Caco-2 (cell line): ENCODE data around the gene GPRC5D. TPM values are rescaled to one million over a fixed set of nuclear protein-coding genes. Genes with fewer than 3 reads are reported as not detected.

Experiments
- BruUV-seq: library from RNA; stranded (reverse); fragments of 400-500 nt; replicated peaks from 2 replicates; lab custom pipeline; 2021; lab: Mats Ljungman, UMichigan
- CTCF ChIA-PET: fragments of 300-600 bp; sonication (Branson Sonifier 250); formaldehyde crosslinking; loops from one replicate; lab custom pipeline; 2022; ENCODE audit warnings: antibody characterized with exemption; lab: Charles Lee
- POLR2A ChIA-PET: fragments of 300-600 bp; sonication (Branson Sonifier 250); formaldehyde crosslinking; loops from one replicate; lab custom pipeline; 2022; ENCODE audit warnings: antibody characterized with exemption; lab: Charles Lee
- DNase-seq, 2 experiments: peaks; one replicate each; pipeline versions ENCODE4 v3.0.0 to v3.0.0-alpha.2; 2020 to 2022
- H3K27me3 ChIP-seq: replicated peaks from 2 replicates; pipeline ENCODE4 v1.6.0; 2011; ENCODE audit warnings: low read length; ENCODE audit not compliant: control insufficient read depth, insufficient read depth
- H3K36me3 ChIP-seq: 2 replicates; pipeline ENCODE4 v1.5.1; 2011; ENCODE audit warnings: low read length; ENCODE audit not compliant: control insufficient read depth, insufficient read depth
- H3K4me1 ChIP-seq: fragments of 250-450 bp; sonication (Bioruptor Pico); 2 replicates; pipeline ENCODE4 v1.5.1; 2020; ENCODE audit warnings: mild to moderate bottlenecking
- H3K4me3 ChIP-seq: 2 replicates; pipeline ENCODE4 v1.5.1; 2011; ENCODE audit warnings: low read depth, mild to moderate bottlenecking, control low read depth, low read length
- H3K9me3 ChIP-seq: fragments of 250-450 bp; sonication (Bioruptor Pico); 2 replicates; pipeline ENCODE4 v1.5.1; 2020; ENCODE audit warnings: mild to moderate bottlenecking, moderate library complexity
- H3K27ac Mint-ChIP-seq: one replicate; pipeline ENCODE4 v1.8.0; 2022; ENCODE audit warnings: mixed read lengths; ENCODE audit not compliant: unreplicated experiment
- H3K27me3 Mint-ChIP-seq: one replicate; pipeline ENCODE4 v1.8.0; 2022; ENCODE audit warnings: mixed read lengths; ENCODE audit not compliant: insufficient read depth, unreplicated experiment
- H3K36me3 Mint-ChIP-seq: one replicate; pipeline ENCODE4 v1.8.0; 2022; ENCODE audit warnings: mild to moderate bottlenecking, mixed read lengths; ENCODE audit not compliant: insufficient read depth, unreplicated experiment
- H3K4me1 Mint-ChIP-seq: one replicate; pipeline ENCODE4 v1.8.0; 2022; ENCODE audit warnings: low read depth, mixed read lengths; ENCODE audit not compliant: unreplicated experiment
- H3K4me3 Mint-ChIP-seq: one replicate; pipeline ENCODE4 v1.8.0; 2022; ENCODE audit warnings: mild to moderate bottlenecking, moderate library complexity, mixed read lengths; ENCODE audit not compliant: unreplicated experiment
- H3K9me3 Mint-ChIP-seq: one replicate; pipeline ENCODE4 v1.8.0; 2022; ENCODE audit warnings: mixed read lengths; ENCODE audit not compliant: unreplicated experiment
- intact Hi-C: fragments of 100-400 bp; cut with micrococcal nuclease; formaldehyde crosslinking; loops from one replicate; pipeline ENCODE4 v1.10.0; 2022; ENCODE audit not compliant: unreplicated experiment
- total RNA-seq: library from RNA; stranded (reverse); gene quantifications from 2 replicates; pipeline ENCODE4 v1.2.3, GENCODE V29; 2022
- TF ChIP-seq, protein P1 (sequence below), 2 experiments: fragments of 200-600 bp in 1 of 2; IDR thresholded peaks; 1 replicate in 1 of 2; 2 replicates in 1 of 2; pipeline versions ENCODE4 v1.5.1 to v1.8.0; 2011 to 2022; ENCODE audit warnings: antibody characterized with exemption in 1 of 2, control low read depth in 1 of 2, inconsistent platforms in 1 of 2, low read depth in 1 of 2, low read length in 1 of 2, mild to moderate bottlenecking in 1 of 2, moderate library complexity in 1 of 2; ENCODE audit not compliant: insufficient read depth in 1 of 2, severe bottlenecking in 1 of 2, unreplicated experiment in 1 of 2

GPRC5D gene
- total RNA-seq, 1 experiment from 2014 or later, result not detected

DNA sequence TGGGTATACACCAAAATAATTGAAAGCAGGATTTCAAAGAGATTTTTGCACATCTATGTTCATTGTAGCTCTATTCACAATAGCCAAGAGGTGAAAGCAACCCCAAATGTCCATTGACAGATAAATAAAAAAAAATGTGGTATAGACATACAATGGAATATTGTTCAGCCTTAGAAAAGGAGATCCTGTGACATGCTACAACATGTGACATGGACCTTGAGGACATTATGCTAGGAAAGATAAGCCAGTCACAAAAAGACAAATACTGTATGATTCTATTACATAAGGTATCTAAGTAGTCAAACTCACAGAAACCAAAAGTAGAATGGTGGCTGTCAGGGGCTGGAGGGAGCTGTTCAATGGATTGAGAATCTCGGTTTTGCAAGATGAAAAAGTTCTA, 12.1 kb downstream of the GPRC5D start:
- H3K27ac Mint-ChIP-seq, result no peak overlapping the region
- no peak for DNase-seq
- no peak overlapping the region for H3K4me3 ChIP-seq
- H3K4me3 Mint-ChIP-seq, result no peak overlapping the region
- no peaks in the 10 kb centered on the region for H3K9me3 Mint-ChIP-seq
- CTCF ChIA-PET, result interaction anchor here (0.5 kb wide), 1 partner anchor 8 kb away, joined by 4 read pairs; no protein-coding TSS in a partner anchor
- no peaks in the 10 kb centered on the region for H3K36me3 ChIP-seq
- TF ChIP-seq, protein P1, sequence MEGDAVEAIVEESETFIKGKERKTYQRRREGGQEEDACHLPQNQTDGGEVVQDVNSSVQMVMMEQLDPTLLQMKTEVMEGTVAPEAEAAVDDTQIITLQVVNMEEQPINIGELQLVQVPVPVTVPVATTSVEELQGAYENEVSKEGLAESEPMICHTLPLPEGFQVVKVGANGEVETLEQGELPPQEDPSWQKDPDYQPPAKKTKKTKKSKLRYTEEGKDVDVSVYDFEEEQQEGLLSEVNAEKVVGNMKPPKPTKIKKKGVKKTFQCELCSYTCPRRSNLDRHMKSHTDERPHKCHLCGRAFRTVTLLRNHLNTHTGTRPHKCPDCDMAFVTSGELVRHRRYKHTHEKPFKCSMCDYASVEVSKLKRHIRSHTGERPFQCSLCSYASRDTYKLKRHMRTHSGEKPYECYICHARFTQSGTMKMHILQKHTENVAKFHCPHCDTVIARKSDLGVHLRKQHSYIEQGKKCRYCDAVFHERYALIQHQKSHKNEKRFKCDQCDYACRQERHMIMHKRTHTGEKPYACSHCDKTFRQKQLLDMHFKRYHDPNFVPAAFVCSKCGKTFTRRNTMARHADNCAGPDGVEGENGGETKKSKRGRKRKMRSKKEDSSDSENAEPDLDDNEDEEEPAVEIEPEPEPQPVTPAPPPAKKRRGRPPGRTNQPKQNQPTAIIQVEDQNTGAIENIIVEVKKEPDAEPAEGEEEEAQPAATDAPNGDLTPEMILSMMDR (IDR thresholded peaks at IDR 0.05; ENCODE audit: insufficient read depth in 1 of 2, low read depth in 1 of 2, low read length in 1 of 2, severe bottlenecking in 1 of 2, unreplicated experiment in 1 of 2), result no peak
- intact Hi-C loops, result no loop called here
- H3K4me1 Mint-ChIP-seq, result peaks cover 2% of the 10 kb centered on the region
- no peaks in the 10 kb centered on the region for H3K9me3 ChIP-seq
- no peaks in the 10 kb centered on the region for H3K27me3 ChIP-seq
- no peaks in the 10 kb centered on the region for H3K27me3 Mint-ChIP-seq
- POLR2A ChIA-PET, result no interaction called here
- H3K4me1 ChIP-seq, result peaks cover 6% of the 10 kb centered on the region; the same call in 1 of the 2 replicates
- BruUV-seq, result no TSS peak
- H3K36me3 Mint-ChIP-seq, result no peaks in the 10 kb centered on the region

DNA sequence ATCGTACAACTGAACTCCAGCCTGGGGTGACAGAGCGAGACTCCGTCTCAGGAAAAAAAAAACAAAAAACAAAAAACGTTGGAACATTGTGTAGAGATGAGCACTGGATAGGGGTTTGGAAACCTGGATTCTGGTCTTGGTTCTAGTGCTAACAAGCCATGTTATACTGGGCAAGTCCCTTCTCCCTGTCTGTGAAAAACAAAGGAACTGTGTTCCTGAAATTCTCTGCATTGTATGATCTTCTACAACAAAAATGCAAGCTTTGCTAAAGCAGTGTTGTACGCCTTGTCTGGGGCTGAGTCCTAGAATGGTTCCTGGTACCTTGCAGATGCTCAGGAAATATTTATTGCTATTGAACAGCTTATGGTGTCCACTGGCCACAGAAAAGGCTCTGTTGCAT, 13.4 kb downstream of the GPRC5D start:
- CTCF ChIA-PET, result interaction anchor here (0.7 kb wide), 1 partner anchor 113 kb away, joined by 3 read pairs; no protein-coding TSS in a partner anchor
- Histone ChIP-seq H3K9me3 (no peaks in the 10 kb centered on the region), H3K4me3 (no peak overlapping the region), H3K36me3 (no peaks in the 10 kb centered on the region), H3K27me3 (no peaks in the 10 kb centered on the region), H3K4me1 (peaks cover 17% of the 10 kb centered on the region)
- H3K36me3 Mint-ChIP-seq, result no peaks in the 10 kb centered on the region
- DNase-seq, result peak in 1 of 2 experiments; percentile 9
- H3K27ac Mint-ChIP-seq, result no peak overlapping the region
- intact Hi-C loops, result no loop called here
- POLR2A ChIA-PET, result no interaction called here
- peaks cover 15% of the 10 kb centered on the region for H3K4me1 Mint-ChIP-seq
- BruUV-seq, result no TSS peak
- no peaks in the 10 kb centered on the region for H3K9me3 Mint-ChIP-seq
- no peaks in the 10 kb centered on the region for H3K27me3 Mint-ChIP-seq
- no peak overlapping the region for H3K4me3 Mint-ChIP-seq
- TF ChIP-seq, protein P1 (IDR thresholded peaks at IDR 0.05; ENCODE audit: insufficient read depth in 1 of 2, low read depth in 1 of 2, low read length in 1 of 2, severe bottlenecking in 1 of 2, unreplicated experiment in 1 of 2), result no peak

DNA sequence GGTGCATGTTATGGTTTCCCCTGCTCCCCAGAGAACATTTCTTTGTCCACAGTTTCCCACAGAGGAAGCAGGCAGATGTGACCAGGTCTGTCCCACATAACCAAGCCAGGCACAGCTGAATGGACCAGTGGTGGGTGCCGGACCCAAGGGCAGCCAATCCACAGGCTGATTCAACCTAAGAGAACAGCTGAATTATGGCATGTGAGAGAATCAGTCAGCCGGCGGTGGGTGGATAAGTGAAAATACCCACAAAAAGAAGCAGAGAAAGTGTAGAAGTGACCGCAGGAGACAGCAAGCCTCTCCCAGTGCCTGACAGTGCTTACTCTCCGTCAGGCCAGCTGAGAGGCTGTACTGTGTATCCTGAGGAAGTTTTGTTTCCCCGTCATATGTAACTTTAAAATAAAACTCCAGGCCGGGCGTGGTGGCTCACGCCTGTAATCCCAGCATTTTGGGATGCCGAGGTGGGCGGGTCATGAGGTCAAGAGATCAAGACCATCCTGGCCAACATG, 14.9 kb downstream of the GPRC5D start:
- DNase-seq, result peak in 1 of 2 experiments; percentile 12
- Mint-ChIP-seq H3K4me1 (peaks cover 17% of the 10 kb centered on the region), H3K27ac (no peak overlapping the region), H3K9me3 (no peaks in the 10 kb centered on the region), H3K27me3 (no peaks in the 10 kb centered on the region), H3K4me3 (no peak overlapping the region), H3K36me3 (no peaks in the 10 kb centered on the region)
- BruUV-seq, result no TSS peak
- CTCF ChIA-PET, result interaction anchor here (0.6 kb wide), 1 partner anchor 67 kb away, joined by 3 read pairs; no protein-coding TSS in a partner anchor
- TF ChIP-seq, protein P1 (IDR thresholded peaks at IDR 0.05; ENCODE audit: insufficient read depth in 1 of 2, low read depth in 1 of 2, low read length in 1 of 2, severe bottlenecking in 1 of 2, unreplicated experiment in 1 of 2), result no peak
- POLR2A ChIA-PET, result no interaction called here
- no peaks in the 10 kb centered on the region for H3K36me3 ChIP-seq
- peaks cover 18% of the 10 kb centered on the region for H3K4me1 ChIP-seq
- intact Hi-C loops, result no loop called here
- H3K9me3 ChIP-seq, result no peaks in the 10 kb centered on the region
- no peaks in the 10 kb centered on the region for H3K27me3 ChIP-seq
- H3K4me3 ChIP-seq, result no peak overlapping the region
